Measurements from ENCODE around the gene NACA2. TPM values are rescaled to one million over a fixed set of nuclear protein-coding genes. Genes with fewer than 3 reads are reported as not detected.
"Not testable (repeated sequence)": the region's sequence is repeated elsewhere in the genome, so short reads cannot be mapped to it uniquely, and the experiment has no call there.

NACA2 gene
- total RNA-seq, 6 experiments from 2014 or later = not detected

DNA sequence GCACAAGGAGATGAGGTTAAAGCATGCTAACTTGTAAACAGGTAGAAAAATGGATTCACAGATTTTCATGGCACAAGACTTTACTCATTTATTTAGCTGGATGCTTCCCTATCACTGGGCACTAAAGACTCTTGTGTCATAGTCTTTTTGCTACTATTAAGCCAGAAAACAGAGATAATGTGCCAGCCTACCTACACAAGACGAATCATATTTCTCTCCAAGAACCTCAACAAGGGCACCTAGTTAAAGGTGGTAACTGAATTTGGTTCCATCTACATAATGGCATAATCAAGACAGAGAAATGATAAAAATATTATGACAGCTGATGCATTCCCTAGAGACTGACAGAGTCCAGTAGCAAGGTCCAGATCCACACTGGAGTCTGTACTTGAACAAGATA is 3.8 kb downstream of the NACA2 start:
- Mint-ChIP-seq H3K4me3 (no peak overlapping the region), H3K27ac (no peak overlapping the region), H3K36me3 (ENCODE audit: low read depth) (no peaks in the 10 kb centered on the region), H3K4me1 (ENCODE audit: low read depth) (no peaks in the 10 kb centered on the region), H3K27me3 (ENCODE audit: insufficient read depth) (peaks cover 3% of the 10 kb centered on the region), H3K9me3 (no peaks in the 10 kb centered on the region)
- TF ChIP-seq, protein P1, sequence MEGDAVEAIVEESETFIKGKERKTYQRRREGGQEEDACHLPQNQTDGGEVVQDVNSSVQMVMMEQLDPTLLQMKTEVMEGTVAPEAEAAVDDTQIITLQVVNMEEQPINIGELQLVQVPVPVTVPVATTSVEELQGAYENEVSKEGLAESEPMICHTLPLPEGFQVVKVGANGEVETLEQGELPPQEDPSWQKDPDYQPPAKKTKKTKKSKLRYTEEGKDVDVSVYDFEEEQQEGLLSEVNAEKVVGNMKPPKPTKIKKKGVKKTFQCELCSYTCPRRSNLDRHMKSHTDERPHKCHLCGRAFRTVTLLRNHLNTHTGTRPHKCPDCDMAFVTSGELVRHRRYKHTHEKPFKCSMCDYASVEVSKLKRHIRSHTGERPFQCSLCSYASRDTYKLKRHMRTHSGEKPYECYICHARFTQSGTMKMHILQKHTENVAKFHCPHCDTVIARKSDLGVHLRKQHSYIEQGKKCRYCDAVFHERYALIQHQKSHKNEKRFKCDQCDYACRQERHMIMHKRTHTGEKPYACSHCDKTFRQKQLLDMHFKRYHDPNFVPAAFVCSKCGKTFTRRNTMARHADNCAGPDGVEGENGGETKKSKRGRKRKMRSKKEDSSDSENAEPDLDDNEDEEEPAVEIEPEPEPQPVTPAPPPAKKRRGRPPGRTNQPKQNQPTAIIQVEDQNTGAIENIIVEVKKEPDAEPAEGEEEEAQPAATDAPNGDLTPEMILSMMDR (IDR thresholded peaks at IDR 0.05) = no peak
- DNase-seq = no peak

- H3K4me3 Mint-ChIP-seq; H3K4me1 Mint-ChIP-seq (ENCODE audit: low read depth); H3K9me3 Mint-ChIP-seq; H3K36me3 Mint-ChIP-seq (ENCODE audit: low read depth); DNase-seq; H3K27me3 Mint-ChIP-seq (ENCODE audit: insufficient read depth); H3K27ac Mint-ChIP-seq: not testable (repeated sequence)
Measured at GRCh38 chr17:61586622-61587021, 4.4 kb downstream of the NACA2 start.

DNA sequence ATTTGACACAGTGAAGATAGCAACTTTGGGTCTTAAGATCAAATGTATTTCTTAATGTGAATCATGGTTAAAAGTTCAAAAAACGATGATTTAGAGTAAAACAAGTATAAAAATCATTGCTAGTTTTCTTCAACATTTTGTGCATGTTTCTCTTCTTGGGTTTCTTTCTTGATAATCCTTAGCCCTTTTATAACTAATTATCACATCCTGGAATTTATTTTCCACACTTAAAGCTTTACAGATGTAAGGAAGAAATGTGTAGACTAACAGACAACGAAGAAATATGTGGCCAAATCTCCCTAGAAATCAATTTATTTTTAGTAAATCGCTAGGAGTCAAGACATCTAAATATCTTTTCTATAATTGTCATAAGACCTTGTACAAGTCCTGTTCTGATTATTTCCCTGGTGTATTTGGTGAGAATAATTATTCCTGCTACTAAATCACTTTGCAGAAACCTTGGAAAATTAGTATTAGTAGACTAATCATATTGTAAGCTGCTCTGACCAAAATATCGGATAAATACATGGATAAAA is 4.9 kb downstream of the NACA2 start:
- no peak overlapping the region for H3K27ac Mint-ChIP-seq
- DNase-seq = no peak
- H3K4me1 Mint-ChIP-seq (ENCODE audit: low read depth) = peaks cover 9% of the 10 kb centered on the region
- TF ChIP-seq, protein P1 (IDR thresholded peaks at IDR 0.05) = no peak
- H3K4me3 Mint-ChIP-seq = no peak overlapping the region
- H3K9me3 Mint-ChIP-seq = no peaks in the 10 kb centered on the region
- no peaks in the 10 kb centered on the region for H3K36me3 Mint-ChIP-seq (ENCODE audit: low read depth)
- peaks cover 3% of the 10 kb centered on the region for H3K27me3 Mint-ChIP-seq (ENCODE audit: insufficient read depth)

GRCh38 chr17:61584866-61585265 is 6.2 kb downstream of the NACA2 start:
- Mint-ChIP-seq H3K9me3 (no peaks in the 10 kb centered on the region), H3K36me3 (ENCODE audit: low read depth) (no peaks in the 10 kb centered on the region), H3K27ac (no peak overlapping the region), H3K27me3 (ENCODE audit: insufficient read depth) (peaks cover 3% of the 10 kb centered on the region), H3K4me1 (ENCODE audit: low read depth) (peaks cover 22% of the 10 kb centered on the region), H3K4me3 (no peak overlapping the region)
- TF ChIP-seq, protein P1 (IDR thresholded peaks at IDR 0.05) = no peak
- DNase-seq = no peak

- H3K9me3 Mint-ChIP-seq = no peaks in the 10 kb centered on the region
- H3K4me1 Mint-ChIP-seq (ENCODE audit: low read depth) = peaks cover 28% of the 10 kb centered on the region
- peaks cover 3% of the 10 kb centered on the region for H3K27me3 Mint-ChIP-seq (ENCODE audit: insufficient read depth)
- no peak overlapping the region for H3K4me3 Mint-ChIP-seq
- H3K27ac Mint-ChIP-seq = no peak overlapping the region
- H3K36me3 Mint-ChIP-seq (ENCODE audit: low read depth) = no peaks in the 10 kb centered on the region
- no peak for DNase-seq
- TF ChIP-seq, protein P1 (IDR thresholded peaks at IDR 0.05) = no peak
Measured at GRCh38 chr17:61584266-61584665, 6.8 kb downstream of the NACA2 start.

DNA sequence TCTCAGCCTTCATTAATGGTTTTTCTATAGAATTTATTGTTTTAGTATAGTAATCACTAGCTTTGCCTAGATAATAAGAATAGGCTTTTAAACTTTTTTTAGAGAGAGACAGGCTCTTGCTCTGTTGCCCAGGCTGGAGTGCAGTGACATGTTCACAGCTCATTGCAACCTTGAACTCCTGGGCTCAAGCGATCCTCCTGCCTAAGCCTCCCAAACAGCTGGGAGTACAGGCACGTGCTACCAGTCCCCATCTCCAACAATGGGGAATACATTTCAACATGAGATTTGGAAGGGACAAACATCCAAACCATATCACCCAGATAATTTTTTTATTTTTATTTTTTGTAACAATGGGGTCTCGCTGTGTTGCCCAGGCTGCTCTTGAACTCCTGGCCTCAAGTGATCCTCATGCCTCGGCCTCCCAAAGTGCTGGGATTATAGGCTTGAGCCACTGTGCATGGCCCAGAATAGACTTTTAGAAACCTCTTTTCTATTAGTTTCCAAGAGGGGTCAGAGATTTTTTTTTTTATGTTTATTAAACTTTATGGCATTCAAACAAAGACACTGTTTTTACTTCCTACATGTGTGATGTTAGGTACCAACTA is 7.3 kb downstream of the NACA2 start:
- TF ChIP-seq, protein P1 (IDR thresholded peaks at IDR 0.05) = no peak
- Mint-ChIP-seq H3K4me3 (no peak overlapping the region), H3K27me3 (ENCODE audit: insufficient read depth) (peaks cover 3% of the 10 kb centered on the region), H3K27ac (no peak overlapping the region), H3K9me3 (no peaks in the 10 kb centered on the region), H3K36me3 (ENCODE audit: low read depth) (no peaks in the 10 kb centered on the region), H3K4me1 (ENCODE audit: low read depth) (peaks cover 29% of the 10 kb centered on the region)
- no peak for DNase-seq

Measured in HFFc6 (cell line).